Loucy (cell line): Measurements from ENCODE around the gene PPDPF.

Experiments used
- H2AFZ ChIP-seq: fragments of 200-600 bp; sonication (generic); 2 replicates; pipeline ENCODE4 v1.6.0; 2016; ENCODE audit warnings: antibody characterized with exemption, mild to moderate bottlenecking, low read length, moderate library complexity
- H3F3A ChIP-seq: fragments of 200-600 bp; 2 replicates; pipeline ENCODE4 v1.6.0; 2016; ENCODE audit warnings: antibody characterized with exemption, low read depth, mild to moderate bottlenecking
- H3K27me3 ChIP-seq: fragments of 200-600 bp; sonication (generic); 2 replicates; pipeline ENCODE4 v1.6.1; 2014; ENCODE audit warnings: low read length, mild to moderate bottlenecking; ENCODE audit not compliant: insufficient read depth, poor library complexity, severe bottlenecking
- H3K36me3 ChIP-seq: fragments of 200-600 bp; sonication (generic); 2 replicates; pipeline ENCODE4 v1.6.1; 2016; ENCODE audit warnings: low read length; ENCODE audit not compliant: insufficient read depth
- H3K4me1 ChIP-seq: fragments of 200-600 bp; sonication (generic); 2 replicates; pipeline ENCODE4 v1.5.1; 2014; ENCODE audit warnings: low read length, mild to moderate bottlenecking; ENCODE audit not compliant: insufficient read depth, poor library complexity, severe bottlenecking
- H3K4me2 ChIP-seq: fragments of 200-600 bp; sonication (generic); 2 replicates; pipeline ENCODE4 v1.6.0; 2014; ENCODE audit warnings: antibody characterized with exemption, low read length, low read depth, mild to moderate bottlenecking; ENCODE audit not compliant: poor library complexity, severe bottlenecking
- H3K4me3 ChIP-seq: fragments of 200-600 bp; sonication (generic); 2 replicates; pipeline ENCODE4 v1.5.1; 2014; ENCODE audit warnings: low read length, mild to moderate bottlenecking, mixed read lengths; ENCODE audit not compliant: poor library complexity, severe bottlenecking
- H3K79me2 ChIP-seq: fragments of 200-600 bp; sonication (generic); 2 replicates; pipeline ENCODE4 v1.6.1; 2014; ENCODE audit warnings: low read length; ENCODE audit not compliant: insufficient read depth
- H3K9ac ChIP-seq: fragments of 200-600 bp; sonication (generic); 2 replicates; pipeline ENCODE4 v1.6.0; 2014; ENCODE audit warnings: mild to moderate bottlenecking, low read depth, low read length, moderate library complexity; ENCODE audit not compliant: poor library complexity, severe bottlenecking
- H3K9me2 ChIP-seq: fragments of 200-600 bp; sonication (generic); replicated peaks from 2 replicates; pipeline ENCODE4 v1.6.1; 2016; ENCODE audit warnings: low read depth, low read length, mixed read lengths
- H3K9me3 ChIP-seq: fragments of 200-600 bp; sonication (generic); 2 replicates; pipeline ENCODE4 v1.6.1; 2014; ENCODE audit warnings: mild to moderate bottlenecking, antibody characterized with exemption, low read length, low read depth; ENCODE audit not compliant: insufficient read depth
- H4K20me1 ChIP-seq: fragments of 200-600 bp; sonication (generic); 2 replicates; pipeline ENCODE4 v1.6.0; 2014; ENCODE audit warnings: antibody characterized with exemption, low read length, mild to moderate bottlenecking; ENCODE audit not compliant: insufficient read depth, poor library complexity, severe bottlenecking
- EZH2phosphoT487 ChIP-seq: fragments of 200-600 bp; IDR thresholded peaks from 2 replicates; pipeline ENCODE4 v1.6.1; 2018; ENCODE audit warnings: antibody characterized with exemption, mild to moderate bottlenecking, moderate library complexity, borderline replicate concordance
- TF ChIP-seq, protein P1 (sequence below): fragments of 200-600 bp; sonication (generic); conservative IDR thresholded peaks from 2 replicates; pipeline ENCODE4 v1.5.1; 2014; ENCODE audit warnings: mild to moderate bottlenecking, antibody characterized with exemption, low read length

The PPDPF gene

DNA sequence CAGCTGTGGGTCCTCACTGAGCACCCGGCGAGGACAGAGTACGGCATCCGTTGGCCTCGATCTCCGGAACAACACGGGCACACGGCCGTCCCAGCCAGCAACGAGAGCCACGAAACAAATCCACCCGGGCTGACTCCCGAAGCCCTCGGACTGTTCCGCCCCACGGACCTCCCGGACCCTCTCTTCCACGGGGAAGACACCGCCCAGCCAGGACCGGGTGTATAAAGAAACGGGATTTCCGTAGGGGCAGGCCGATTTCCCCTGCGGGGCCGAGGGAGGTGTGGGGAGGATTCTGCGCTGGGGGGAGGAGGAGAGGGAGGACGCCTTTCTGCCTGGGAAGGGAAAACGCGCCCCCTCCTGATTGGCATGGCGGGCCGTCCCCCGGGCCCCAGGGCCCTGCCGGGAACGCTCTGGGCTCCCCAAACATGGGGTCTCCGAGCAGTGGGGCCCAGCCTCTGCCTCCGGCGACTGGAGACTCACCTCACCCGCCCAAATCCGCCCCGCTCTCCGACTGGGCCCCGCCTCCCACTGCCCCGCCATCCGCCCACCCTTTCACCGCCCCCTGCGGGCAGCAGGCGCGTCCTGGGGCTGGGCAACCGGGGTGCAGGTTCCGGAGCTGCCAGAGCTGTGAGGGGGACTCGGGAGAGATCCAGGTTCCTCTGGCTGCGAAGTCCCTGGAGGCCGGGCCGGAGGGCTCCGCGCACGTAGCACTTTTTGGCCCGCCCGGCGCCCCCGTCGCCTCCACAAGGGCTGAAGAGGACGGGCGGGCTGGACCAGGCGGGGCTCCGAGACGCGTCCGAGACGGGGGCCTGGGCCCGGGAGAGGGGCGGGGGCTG is 679 bp upstream of the PPDPF start:
- Histone ChIP-seq H2AFZ (peak overlapping the region; percentile 96), H3K27me3 (no peaks in the 10 kb centered on the region), H3F3A (no peaks in the 10 kb centered on the region), H3K9me3 (no peaks in the 10 kb centered on the region), H4K20me1 (peaks cover 27% of the 10 kb centered on the region), H3K9me2 (no peaks in the 10 kb centered on the region), H3K9ac (peak overlapping the region; percentile 87), H3K4me2 (peak overlapping the region; percentile 73), H3K4me1 (peaks cover 27% of the 10 kb centered on the region), H3K36me3 (no peaks in the 10 kb centered on the region; the same call in 1 of the 2 replicates), H3K79me2 (peaks cover 26% of the 10 kb centered on the region), H3K4me3 (peak overlapping the region; percentile 89)
- TF ChIP-seq, protein P1, sequence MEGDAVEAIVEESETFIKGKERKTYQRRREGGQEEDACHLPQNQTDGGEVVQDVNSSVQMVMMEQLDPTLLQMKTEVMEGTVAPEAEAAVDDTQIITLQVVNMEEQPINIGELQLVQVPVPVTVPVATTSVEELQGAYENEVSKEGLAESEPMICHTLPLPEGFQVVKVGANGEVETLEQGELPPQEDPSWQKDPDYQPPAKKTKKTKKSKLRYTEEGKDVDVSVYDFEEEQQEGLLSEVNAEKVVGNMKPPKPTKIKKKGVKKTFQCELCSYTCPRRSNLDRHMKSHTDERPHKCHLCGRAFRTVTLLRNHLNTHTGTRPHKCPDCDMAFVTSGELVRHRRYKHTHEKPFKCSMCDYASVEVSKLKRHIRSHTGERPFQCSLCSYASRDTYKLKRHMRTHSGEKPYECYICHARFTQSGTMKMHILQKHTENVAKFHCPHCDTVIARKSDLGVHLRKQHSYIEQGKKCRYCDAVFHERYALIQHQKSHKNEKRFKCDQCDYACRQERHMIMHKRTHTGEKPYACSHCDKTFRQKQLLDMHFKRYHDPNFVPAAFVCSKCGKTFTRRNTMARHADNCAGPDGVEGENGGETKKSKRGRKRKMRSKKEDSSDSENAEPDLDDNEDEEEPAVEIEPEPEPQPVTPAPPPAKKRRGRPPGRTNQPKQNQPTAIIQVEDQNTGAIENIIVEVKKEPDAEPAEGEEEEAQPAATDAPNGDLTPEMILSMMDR: peak; percentile 41; the same call in 1 of the 2 replicates
- TF ChIP-seq EZH2phosphoT487: no peak

- H3K27me3 ChIP-seq: no peaks in the 10 kb centered on the region
- H3K4me1 ChIP-seq: peaks cover 27% of the 10 kb centered on the region
- H3F3A ChIP-seq: 0 out of 2 replicates have a peak, but pooled peaks cover 3% of the 10 kb centered on the region
- peaks cover 26% of the 10 kb centered on the region for H3K79me2 ChIP-seq
- peak overlapping the region; percentile 87 for H3K9ac ChIP-seq
- peak overlapping the region; percentile 89 for H3K4me3 ChIP-seq
- peak overlapping the region; percentile 97 for H3K4me2 ChIP-seq
- TF ChIP-seq EZH2phosphoT487: no peak
- TF ChIP-seq, protein P1: no peak; the same call in 1 of the 2 replicates
- H3K9me3 ChIP-seq: no peaks in the 10 kb centered on the region
- no peaks in the 10 kb centered on the region; the same call in 1 of the 2 replicates for H3K36me3 ChIP-seq
- H3K9me2 ChIP-seq: no peaks in the 10 kb centered on the region
- no peak overlapping the region for H2AFZ ChIP-seq
- peaks cover 27% of the 10 kb centered on the region for H4K20me1 ChIP-seq
Measured at GRCh38 chr20:63520934-63521601, 503 bp downstream of the PPDPF start.

DNA sequence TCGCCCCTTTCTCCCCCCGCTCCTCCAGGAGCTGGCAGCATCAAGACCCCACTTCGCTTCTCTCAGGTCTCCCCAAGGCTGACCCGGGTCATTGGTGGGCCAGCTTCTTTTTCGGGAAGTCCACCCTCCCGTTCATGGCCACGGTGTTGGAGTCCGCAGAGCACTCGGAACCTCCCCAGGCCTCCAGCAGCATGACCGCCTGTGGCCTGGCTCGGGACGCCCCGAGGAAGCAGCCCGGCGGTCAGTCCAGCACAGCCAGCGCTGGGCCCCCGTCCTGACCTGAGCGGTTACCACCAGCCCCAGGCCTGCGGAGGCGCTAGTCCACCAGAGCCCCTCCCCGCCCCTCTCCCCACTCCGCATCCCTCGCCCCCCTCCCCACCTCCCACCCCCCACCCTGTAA is 1.0 kb downstream of the PPDPF start:
- H4K20me1 ChIP-seq: peaks cover 27% of the 10 kb centered on the region
- H3K4me1 ChIP-seq: peaks cover 27% of the 10 kb centered on the region
- peak overlapping the region; percentile 87 for H3K9ac ChIP-seq
- H3K4me3 ChIP-seq: peak overlapping the region; percentile 89
- H3K4me2 ChIP-seq: peak overlapping the region; percentile 97
- TF ChIP-seq EZH2phosphoT487: no peak
- TF ChIP-seq, protein P1: no peak
- no peaks in the 10 kb centered on the region; the same call in 1 of the 2 replicates for H3K36me3 ChIP-seq
- 0 out of 2 replicates have a peak, but pooled peaks cover 3% of the 10 kb centered on the region for H3F3A ChIP-seq
- H3K79me2 ChIP-seq: peaks cover 26% of the 10 kb centered on the region
- no peaks in the 10 kb centered on the region for H3K27me3 ChIP-seq
- H3K9me3 ChIP-seq: no peaks in the 10 kb centered on the region
- H2AFZ ChIP-seq: no peak overlapping the region
- no peaks in the 10 kb centered on the region for H3K9me2 ChIP-seq
